Measurements from ENCODE around the gene APPL2. TPM values are rescaled to one million over a fixed set of nuclear protein-coding genes. Genes with fewer than 3 reads are reported as not detected.

Gene APPL2
- total and polyA plus RNA-seq, 2 of the 13 experiments (the other 11 are each of a cell fraction or from before 2014, with no cell fraction given), result 9.9 to 11.1 TPM

GRCh38 chr12:105204127-105204526 is 31.8 kb downstream of the APPL2 start:
- Histone ChIP-seq H4K20me1 (ENCODE audit: insufficient read depth, low read length) (no peaks in the 10 kb centered on the region), H3K79me2 (ENCODE audit: insufficient read depth, low read length) (no peaks in the 10 kb centered on the region), H3K36me3 (replicated peaks in 1 of 2; ENCODE audit: control insufficient read depth in 1 of 2, insufficient read depth in 2 of 2, low read length in 2 of 2) (peaks cover 9 to 37% of the 10 kb centered on the region in 2 experiments; a peak in 4 of 5 replicates), H3K9me3 (ENCODE audit: low read length) (no peaks in the 10 kb centered on the region), H2AFZ (ENCODE audit: low read length) (no peak overlapping the region), H3K4me2 (ENCODE audit: low read depth, low read length) (no peak overlapping the region), H3K9ac (ENCODE audit: insufficient read depth, low read depth, low read length) (no peak overlapping the region), H3K4me1 (ENCODE audit: insufficient read depth, low read length) (peaks cover 15% of the 10 kb centered on the region), H3K27me3 (ENCODE audit: control insufficient read depth in 1 of 2, insufficient read depth in 2 of 2, low read length in 2 of 2) (no peaks in the 10 kb centered on the region), H3K27ac (ENCODE audit: extremely low read length, insufficient read depth, low read length) (no peak overlapping the region), H3K4me3 (replicated peaks in 1 of 3; ENCODE audit: insufficient read depth in 1 of 3, low read depth in 2 of 3, low read length in 3 of 3) (no peak overlapping the region)
- no peak for TF ChIP-seq PRMT3 (CRISPR knock-in tag; IDR thresholded peaks at IDR 0.05; ENCODE audit: borderline replicate concordance, low read depth)
- TF ChIP-seq MLLT10 (CRISPR knock-in tag; IDR thresholded peaks at IDR 0.05), result no peak
- TF ChIP-seq IRF9 (CRISPR knock-in tag; IDR thresholded peaks at IDR 0.05; ENCODE audit: borderline replicate concordance), result no peak
- TF ChIP-seq LCORL (IDR thresholded peaks at IDR 0.05), result no peak
- no peak for TF ChIP-seq LCORL (CRISPR knock-in tag; IDR thresholded peaks at IDR 0.05)
- no peak for TF ChIP-seq KLF15 (CRISPR knock-in tag; IDR thresholded peaks at IDR 0.05; ENCODE audit: borderline replicate concordance)
- BruUV-seq (replicated peaks), result no TSS peak
- DNase-seq (ENCODE audit: low spot score) (no peak), FAIRE-seq (no peak), ATAC-seq (no peak)
- WGBS (ENCODE audit: low lambda C conversion rate), result 85% methylated on average over 8 of the region's 8 CpGs
- ChIA-PET CTCF (ENCODE audit: low intra/inter-chr PET ratio, low total read pairs) (no interaction called here), POLR2A (no interaction called here)
- intact Hi-C loops (cut with micrococcal nuclease; ENCODE audit: unreplicated experiment), result no loop called here
- in situ Hi-C loops (cut with HindIII; ENCODE audit: extremely low pct_ligation_motif_present, low pct_unique_long_range_greater_than_20kb), result no loop called here

- no peaks in the 10 kb centered on the region for H3K9me3 ChIP-seq (ENCODE audit: low read length)
- CTCF ChIA-PET (ENCODE audit: low intra/inter-chr PET ratio, low total read pairs), result no interaction called here
- TF ChIP-seq KAT8 (CRISPR knock-in tag; IDR thresholded peaks at IDR 0.05), result no peak
- no peak for TF ChIP-seq RXRB (CRISPR knock-in tag; IDR thresholded peaks at IDR 0.05; ENCODE audit: borderline replicate concordance)
- TF ChIP-seq ZNF18 (CRISPR knock-in tag; IDR thresholded peaks at IDR 0.05; ENCODE audit: insufficient replicate concordance), result no peak
- no peak for TF ChIP-seq ZNF276 (CRISPR knock-in tag; IDR thresholded peaks at IDR 0.05; ENCODE audit: low read depth)
- no peak for TF ChIP-seq IRX3 (CRISPR knock-in tag; IDR thresholded peaks at IDR 0.05; ENCODE audit: borderline replicate concordance, low read depth)
- no peak for TF ChIP-seq HMGXB4 (CRISPR knock-in tag; IDR thresholded peaks at IDR 0.05; ENCODE audit: borderline replicate concordance in 1 of 2, low read depth in 1 of 2)
These were observed 33.8 kb downstream of the APPL2 start for GRCh38 chr12:105202202-105202601.

More at GRCh38 chr12:105202202-105202601, 33.8 kb downstream of the APPL2 start:
- intact Hi-C loops (cut with micrococcal nuclease; ENCODE audit: unreplicated experiment), result no loop called here
- POLR2A ChIA-PET, result no interaction called here
- Histone ChIP-seq H3K4me2 (ENCODE audit: low read depth, low read length) (no peak overlapping the region), H3K27ac (ENCODE audit: extremely low read length, insufficient read depth, low read length) (no peak overlapping the region), H3K4me3 (replicated peaks in 1 of 3; ENCODE audit: insufficient read depth in 1 of 3, low read depth in 2 of 3, low read length in 3 of 3) (no peak overlapping the region), H3K9ac (ENCODE audit: insufficient read depth, low read depth, low read length) (no peak overlapping the region), H3K36me3 (replicated peaks in 1 of 2; ENCODE audit: control insufficient read depth in 1 of 2, insufficient read depth in 2 of 2, low read length in 2 of 2) (peaks cover 9 to 41% of the 10 kb centered on the region in 2 experiments; a peak in 4 of 5 replicates), H4K20me1 (ENCODE audit: insufficient read depth, low read length) (no peaks in the 10 kb centered on the region), H3K79me2 (ENCODE audit: insufficient read depth, low read length) (no peaks in the 10 kb centered on the region), H2AFZ (ENCODE audit: low read length) (no peak overlapping the region), H3K27me3 (ENCODE audit: control insufficient read depth in 1 of 2, insufficient read depth in 2 of 2, low read length in 2 of 2) (no peaks in the 10 kb centered on the region), H3K4me1 (ENCODE audit: insufficient read depth, low read length) (peaks cover 34% of the 10 kb centered on the region)
- BruUV-seq (replicated peaks), result no TSS peak
- DNase-seq (ENCODE audit: low spot score) (no peak), FAIRE-seq (no peak), ATAC-seq (no peak)
- 96% methylated on average over 6 of the region's 6 CpGs for WGBS (ENCODE audit: low lambda C conversion rate)
- in situ Hi-C loops (cut with HindIII; ENCODE audit: extremely low pct_ligation_motif_present, low pct_unique_long_range_greater_than_20kb), result no loop called here
